Neural cell (in vitro differentiated cells): Measurements from ENCODE around the gene CPNE4. TPM values are rescaled to one million over a fixed set of nuclear protein-coding genes. Genes with fewer than 3 reads are reported as not detected.

Experiments used
- H2AFZ ChIP-seq: fragments of 200-600, 300-800 bp; sonication (generic), shearing (Covaris generic); 2 replicates; pipeline ENCODE4 v1.6.0; 2014; ENCODE audit warnings: low read depth, mild to moderate bottlenecking, antibody characterized with exemption, low read length, moderate library complexity
- H3F3A ChIP-seq: fragments of 200-600 bp; shearing (Covaris generic); 2 replicates; pipeline ENCODE4 v1.6.1; 2016; ENCODE audit warnings: mild to moderate bottlenecking, moderate library complexity, mixed read lengths, antibody characterized with exemption, low read length; ENCODE audit not compliant: insufficient read depth, poor library complexity, severe bottlenecking
- H3K27ac ChIP-seq: fragments of 200-600, 300-800 bp; sonication (generic), shearing (Covaris generic); 2 replicates; pipeline ENCODE4 v1.5.1; 2014; ENCODE audit warnings: mild to moderate bottlenecking, low read length, moderate library complexity
- H3K27me3 ChIP-seq: fragments of 300-800, 200-600 bp; sonication (generic), shearing (Covaris generic); 2 replicates; pipeline ENCODE4 v1.6.0; 2014; ENCODE audit warnings: mild to moderate bottlenecking, low read depth, low read length, moderate library complexity; ENCODE audit not compliant: insufficient read depth
- H3K36me3 ChIP-seq: fragments of 300-800, 200-600 bp; sonication (generic), shearing (Covaris generic); 2 replicates; pipeline ENCODE4 v1.5.1; 2014; ENCODE audit warnings: mild to moderate bottlenecking, antibody characterized with exemption, low read length, moderate library complexity; ENCODE audit not compliant: insufficient read depth
- H3K4me2 ChIP-seq: fragments of 300-800, 200-600 bp; sonication (generic), shearing (Covaris generic); 2 replicates; pipeline ENCODE4 v1.6.0; 2014; ENCODE audit warnings: mild to moderate bottlenecking, low read length
- H3K4me3 ChIP-seq: fragments of 300-800, 200-600 bp; sonication (generic), shearing (Covaris generic); 2 replicates; pipeline ENCODE4 v1.5.1; 2014; ENCODE audit warnings: mild to moderate bottlenecking, low read length, moderate library complexity
- H3K79me2 ChIP-seq: fragments of 200-600 bp; shearing (Covaris generic); replicated peaks from 2 replicates; pipeline ENCODE4 v1.6.0; 2014; ENCODE audit warnings: mild to moderate bottlenecking, low read length, moderate library complexity; ENCODE audit not compliant: insufficient read depth
- H3K9ac ChIP-seq: fragments of 300-800, 200-600 bp; sonication (generic), shearing (Covaris generic); 2 replicates; pipeline ENCODE4 v1.6.1; 2016; ENCODE audit warnings: mild to moderate bottlenecking, low read length, mixed read lengths
- H3K9me2 ChIP-seq: fragments of 200-600 bp; shearing (Covaris generic); 2 replicates; pipeline ENCODE4 v1.6.1; 2016; ENCODE audit warnings: mild to moderate bottlenecking, low read length, mixed read lengths; ENCODE audit not compliant: insufficient read depth
- H3K9me3 ChIP-seq: fragments of 200-600, 300-800 bp; sonication (generic), shearing (Covaris generic); 2 replicates; pipeline ENCODE4 v1.6.1; 2016; ENCODE audit warnings: mild to moderate bottlenecking, mixed run types, low read length, moderate library complexity, mixed read lengths
- H4K20me1 ChIP-seq: fragments of 200-600 bp; shearing (Covaris generic); 2 replicates; pipeline ENCODE4 v1.6.1; 2016; ENCODE audit warnings: mild to moderate bottlenecking, mixed run types; ENCODE audit not compliant: insufficient read depth
- EP300 ChIP-seq: fragments of 450-650 bp; conservative IDR thresholded peaks from 2 replicates; pipeline ENCODE4 v1.6.1; 2014; ENCODE audit warnings: antibody characterized with exemption, mild to moderate bottlenecking, moderate library complexity; ENCODE audit not compliant: poor library complexity, severe bottlenecking
- EZH2 ChIP-seq: fragments of 200-600, 300-800 bp; shearing (Covaris generic), sonication (generic); IDR thresholded peaks from 2 replicates; pipeline ENCODE4 v1.6.1; 2014; ENCODE audit warnings: antibody characterized with exemption, low read length, borderline replicate concordance, mild to moderate bottlenecking; ENCODE audit not compliant: insufficient read depth, poor library complexity, severe bottlenecking
- MXI1 ChIP-seq: fragments of 450-650 bp; conservative IDR thresholded peaks from 2 replicates; pipeline ENCODE4 v1.6.1; 2014; ENCODE audit warnings: antibody characterized with exemption, mild to moderate bottlenecking; ENCODE audit not compliant: poor library complexity, severe bottlenecking
- POLR2AphosphoS5 ChIP-seq: IDR thresholded peaks from 2 replicates; pipeline ENCODE4 v1.6.1; 2012
- RAD21 ChIP-seq: fragments of 450-650 bp; conservative IDR thresholded peaks from 2 replicates; pipeline ENCODE4 v1.6.1; 2014; ENCODE audit warnings: antibody characterized with exemption, mild to moderate bottlenecking, moderate library complexity
- SMC3 ChIP-seq: fragments of 450-650 bp; conservative IDR thresholded peaks from 2 replicates; pipeline ENCODE4 v1.6.1; 2014; ENCODE audit warnings: antibody characterized with exemption, mild to moderate bottlenecking, moderate library complexity; ENCODE audit not compliant: poor library complexity
- TAF1 ChIP-seq: IDR thresholded peaks from 2 replicates; pipeline ENCODE4 v1.6.1; 2012; ENCODE audit warnings: low read depth
- polyA plus RNA-seq: library from polyadenylated mRNA; depleted of rRNA; stranded (reverse); fragments of >200 nt; gene quantifications from 2 replicates; pipeline ENCODE4 v1.2.3, GENCODE V29; 2014
- TF ChIP-seq, protein P1 (sequence below): fragments of 450-650 bp; IDR thresholded peaks from 2 replicates; pipeline ENCODE4 v1.5.1; 2014; ENCODE audit warnings: antibody characterized with exemption, mild to moderate bottlenecking, moderate library complexity; ENCODE audit not compliant: poor library complexity, severe bottlenecking
- TF ChIP-seq, protein P2 (sequence below): IDR thresholded peaks from 2 replicates; pipeline ENCODE4 v1.6.1; 2012; ENCODE audit warnings: borderline replicate concordance

CPNE4 gene
- polyA plus RNA-seq, 1 donor from 2014 or later = 0.59 TPM

- no peak overlapping the region for H3K27ac ChIP-seq
- no peaks in the 10 kb centered on the region for H3K9me3 ChIP-seq
- H3K4me2 ChIP-seq = no peak overlapping the region
- no peaks in the 10 kb centered on the region for H4K20me1 ChIP-seq
- H3K4me3 ChIP-seq = no peak overlapping the region
- H3K36me3 ChIP-seq = no peaks in the 10 kb centered on the region
- H3K27me3 ChIP-seq = no peaks in the 10 kb centered on the region
- H3K9me2 ChIP-seq = no peaks in the 10 kb centered on the region
- no peaks in the 10 kb centered on the region for H3F3A ChIP-seq
- TF ChIP-seq, protein P1, sequence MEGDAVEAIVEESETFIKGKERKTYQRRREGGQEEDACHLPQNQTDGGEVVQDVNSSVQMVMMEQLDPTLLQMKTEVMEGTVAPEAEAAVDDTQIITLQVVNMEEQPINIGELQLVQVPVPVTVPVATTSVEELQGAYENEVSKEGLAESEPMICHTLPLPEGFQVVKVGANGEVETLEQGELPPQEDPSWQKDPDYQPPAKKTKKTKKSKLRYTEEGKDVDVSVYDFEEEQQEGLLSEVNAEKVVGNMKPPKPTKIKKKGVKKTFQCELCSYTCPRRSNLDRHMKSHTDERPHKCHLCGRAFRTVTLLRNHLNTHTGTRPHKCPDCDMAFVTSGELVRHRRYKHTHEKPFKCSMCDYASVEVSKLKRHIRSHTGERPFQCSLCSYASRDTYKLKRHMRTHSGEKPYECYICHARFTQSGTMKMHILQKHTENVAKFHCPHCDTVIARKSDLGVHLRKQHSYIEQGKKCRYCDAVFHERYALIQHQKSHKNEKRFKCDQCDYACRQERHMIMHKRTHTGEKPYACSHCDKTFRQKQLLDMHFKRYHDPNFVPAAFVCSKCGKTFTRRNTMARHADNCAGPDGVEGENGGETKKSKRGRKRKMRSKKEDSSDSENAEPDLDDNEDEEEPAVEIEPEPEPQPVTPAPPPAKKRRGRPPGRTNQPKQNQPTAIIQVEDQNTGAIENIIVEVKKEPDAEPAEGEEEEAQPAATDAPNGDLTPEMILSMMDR = no peak
- TF ChIP-seq SMC3 (no peak), EZH2 (no peak), TAF1 (no peak), POLR2AphosphoS5 (no peak), EP300 (no peak), MXI1 (no peak), RAD21 (no peak)
- TF ChIP-seq, protein P2, sequence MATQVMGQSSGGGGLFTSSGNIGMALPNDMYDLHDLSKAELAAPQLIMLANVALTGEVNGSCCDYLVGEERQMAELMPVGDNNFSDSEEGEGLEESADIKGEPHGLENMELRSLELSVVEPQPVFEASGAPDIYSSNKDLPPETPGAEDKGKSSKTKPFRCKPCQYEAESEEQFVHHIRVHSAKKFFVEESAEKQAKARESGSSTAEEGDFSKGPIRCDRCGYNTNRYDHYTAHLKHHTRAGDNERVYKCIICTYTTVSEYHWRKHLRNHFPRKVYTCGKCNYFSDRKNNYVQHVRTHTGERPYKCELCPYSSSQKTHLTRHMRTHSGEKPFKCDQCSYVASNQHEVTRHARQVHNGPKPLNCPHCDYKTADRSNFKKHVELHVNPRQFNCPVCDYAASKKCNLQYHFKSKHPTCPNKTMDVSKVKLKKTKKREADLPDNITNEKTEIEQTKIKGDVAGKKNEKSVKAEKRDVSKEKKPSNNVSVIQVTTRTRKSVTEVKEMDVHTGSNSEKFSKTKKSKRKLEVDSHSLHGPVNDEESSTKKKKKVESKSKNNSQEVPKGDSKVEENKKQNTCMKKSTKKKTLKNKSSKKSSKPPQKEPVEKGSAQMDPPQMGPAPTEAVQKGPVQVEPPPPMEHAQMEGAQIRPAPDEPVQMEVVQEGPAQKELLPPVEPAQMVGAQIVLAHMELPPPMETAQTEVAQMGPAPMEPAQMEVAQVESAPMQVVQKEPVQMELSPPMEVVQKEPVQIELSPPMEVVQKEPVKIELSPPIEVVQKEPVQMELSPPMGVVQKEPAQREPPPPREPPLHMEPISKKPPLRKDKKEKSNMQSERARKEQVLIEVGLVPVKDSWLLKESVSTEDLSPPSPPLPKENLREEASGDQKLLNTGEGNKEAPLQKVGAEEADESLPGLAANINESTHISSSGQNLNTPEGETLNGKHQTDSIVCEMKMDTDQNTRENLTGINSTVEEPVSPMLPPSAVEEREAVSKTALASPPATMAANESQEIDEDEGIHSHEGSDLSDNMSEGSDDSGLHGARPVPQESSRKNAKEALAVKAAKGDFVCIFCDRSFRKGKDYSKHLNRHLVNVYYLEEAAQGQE = no peak
- H3K9ac ChIP-seq = no peak overlapping the region
- H2AFZ ChIP-seq = no peak overlapping the region
- no peaks in the 10 kb centered on the region for H3K79me2 ChIP-seq
These were observed 305.2 kb downstream of the CPNE4 start for GRCh38 chr3:131729643-131730017.

DNA sequence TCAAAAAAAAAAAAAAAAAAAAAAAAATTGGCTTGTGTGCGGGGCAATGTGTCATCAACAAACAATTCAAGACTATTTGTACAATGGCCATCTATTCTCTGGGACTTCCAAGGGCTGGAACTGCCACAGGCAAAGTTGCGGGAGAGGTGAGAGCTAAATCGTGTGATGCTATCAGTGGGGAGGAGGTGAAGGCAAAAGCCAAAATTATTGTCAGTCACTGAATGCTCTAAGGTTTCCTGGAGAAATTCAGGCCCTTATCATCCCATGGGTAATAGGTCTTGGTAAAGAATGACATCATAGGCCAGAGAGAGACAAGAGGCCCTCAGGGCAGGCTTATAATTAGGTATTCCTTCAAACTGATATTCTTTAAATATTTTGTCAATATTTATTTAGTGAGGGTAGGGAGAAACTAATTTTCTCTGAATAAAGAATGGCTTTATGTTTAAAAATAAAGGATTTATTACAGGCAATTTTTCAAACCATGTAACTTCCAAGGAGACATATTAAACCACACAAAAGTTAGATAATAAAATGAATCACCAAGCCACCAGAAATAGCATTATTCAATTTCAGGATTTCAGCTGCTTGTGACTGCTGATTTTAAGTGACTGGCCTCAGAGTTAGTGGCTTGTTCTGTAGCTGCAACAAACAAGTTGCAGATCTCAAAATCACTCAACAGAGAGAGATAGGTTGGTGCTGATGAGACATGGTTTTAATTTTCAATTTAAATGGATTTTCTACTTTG lies 305.7 kb downstream of the CPNE4 start:
- TF ChIP-seq, protein P1 = no peak
- TF ChIP-seq RAD21 = no peak
- no peak for TF ChIP-seq POLR2AphosphoS5
- no peak for TF ChIP-seq MXI1
- TF ChIP-seq EP300 = no peak
- no peak for TF ChIP-seq EZH2
- no peak for TF ChIP-seq SMC3
- TF ChIP-seq, protein P2 = no peak
- no peak for TF ChIP-seq TAF1
- H3K9ac ChIP-seq = no peak overlapping the region
- H2AFZ ChIP-seq = no peak overlapping the region
- H3K27me3 ChIP-seq = no peaks in the 10 kb centered on the region
- no peaks in the 10 kb centered on the region for H3K36me3 ChIP-seq
- no peaks in the 10 kb centered on the region for H3F3A ChIP-seq
- no peaks in the 10 kb centered on the region for H3K9me3 ChIP-seq
- no peaks in the 10 kb centered on the region for H4K20me1 ChIP-seq
- H3K27ac ChIP-seq = no peak overlapping the region
- H3K79me2 ChIP-seq = no peaks in the 10 kb centered on the region
- no peak overlapping the region for H3K4me2 ChIP-seq
- H3K4me3 ChIP-seq = no peak overlapping the region
- H3K9me2 ChIP-seq = no peaks in the 10 kb centered on the region
